K562 (cell line): Measurements from ENCODE around the gene PRKAA2. TPM values are rescaled to one million over a fixed set of nuclear protein-coding genes. Genes with fewer than 3 reads are reported as not detected.

Source experiments
- ATAC-seq: fragments of 200-7000 bp; cut with Tn5 transposase; 3 replicates; pipeline ENCODE4 v1.9.1; 2020; ENCODE audit warnings: moderate library complexity
- BruUV-seq: library from RNA; stranded (reverse); fragments of 400-500 nt; replicated peaks from 2 replicates; lab custom pipeline; 2021; lab: Mats Ljungman, UMichigan
- CTCF ChIA-PET: fragments of 300-600 bp; formaldehyde crosslinking; extraction: SDS; loops from one replicate; lab custom pipeline; 2021; ENCODE audit warnings: low intra/inter-chr PET ratio; lab: Yijun Ruan, JAX
- POLR2A ChIA-PET: fragments of 300-600, 350-650 bp; sonication (Branson Sonifier 250); formaldehyde crosslinking; extraction: SDS; loops from one replicate; lab custom pipeline; 2021; ENCODE audit warnings: antibody characterized with exemption, inconsistent platforms; lab: Yijun Ruan, JAX
- DNase-seq, 4 experiments: peaks; one replicate each; pipeline versions ENCODE4 v3.0.0 to v3.0.0-alpha.2; 2011 to 2018; ENCODE audit warnings: low spot score in 3 of 4, mixed read lengths in 3 of 4; ENCODE audit errors: extremely low read depth in 1 of 4
- FAIRE-seq: peaks from 2 replicates; lab custom pipeline; 2011; peaks lifted over from hg19 to GRCh38; lab: Jason Lieb, UNC
- H2AFZ ChIP-seq: 2 replicates; pipeline ENCODE4 v1.6.0; 2011; ENCODE audit warnings: low read depth, low read length, control low read depth, inconsistent platforms
- H3K27ac ChIP-seq: fragments of 200-600 bp; 3 replicates; pipeline ENCODE4 v1.8.0; 2011; ENCODE audit warnings: low read depth, mild to moderate bottlenecking, control low read depth, inconsistent platforms, low read length, moderate library complexity, mixed read lengths; ENCODE audit errors: extremely low read depth
- H3K27me3 ChIP-seq, 2 experiments: fragments of 300-600 bp in 1 of 2; 2 replicates in 1 of 2; 3 replicates in 1 of 2; pipeline versions ENCODE4 v1.6.0 to v1.8.0; 2011; ENCODE audit warnings: inconsistent platforms in 2 of 2, low read length in 2 of 2, mild to moderate bottlenecking in 1 of 2, mixed read lengths in 1 of 2, moderate library complexity in 1 of 2; ENCODE audit not compliant: control insufficient read depth in 2 of 2, insufficient read depth in 2 of 2
- H3K36me3 ChIP-seq: fragments of 300-600 bp; 3 replicates; pipeline ENCODE4 v1.8.0; 2011; ENCODE audit warnings: mild to moderate bottlenecking, low read length, inconsistent platforms; ENCODE audit not compliant: control insufficient read depth, insufficient read depth
- H3K4me1 ChIP-seq, 2 experiments: fragments of 200-600 bp in 1 of 2; replicated peaks in 1 of 2; 2 replicates in 1 of 2; 3 replicates in 1 of 2; pipeline versions ENCODE4 v1.5.1 to v1.8.0; 2011; ENCODE audit warnings: inconsistent platforms in 2 of 2, low read length in 2 of 2, mild to moderate bottlenecking in 1 of 2, mixed read lengths in 1 of 2, moderate library complexity in 1 of 2; ENCODE audit not compliant: control insufficient read depth in 2 of 2, insufficient read depth in 2 of 2
- H3K4me2 ChIP-seq: 2 replicates; pipeline ENCODE4 v1.6.1; 2011; ENCODE audit warnings: low read length, control low read depth, inconsistent platforms, mixed read lengths; ENCODE audit not compliant: insufficient read depth
- H3K4me3 ChIP-seq: fragments of 200-600 bp; sonication (generic), shearing (Covaris generic); 2 replicates; pipeline ENCODE4 v1.5.1; 2016; ENCODE audit warnings: control low read depth, inconsistent platforms
- H3K79me2 ChIP-seq: fragments of 200-600 bp; 3 replicates; pipeline ENCODE4 v1.8.0; 2011; ENCODE audit warnings: low read length, inconsistent platforms; ENCODE audit not compliant: control insufficient read depth, insufficient read depth
- H3K9ac ChIP-seq, 2 experiments: 2 replicates each; pipeline versions ENCODE4 v1.6.0 to v1.6.1; 2011; ENCODE audit warnings: low read depth in 2 of 2, low read length in 2 of 2, control low read depth in 1 of 2, inconsistent platforms in 1 of 2, mild to moderate bottlenecking in 1 of 2, mixed read lengths in 1 of 2; ENCODE audit not compliant: insufficient read depth in 1 of 2
- H3K9me1 ChIP-seq: one replicate; pipeline ENCODE4 v1.6.0; 2011; ENCODE audit warnings: inconsistent platforms, mild to moderate bottlenecking, low read length, moderate library complexity; ENCODE audit not compliant: control insufficient read depth, insufficient read depth
- H3K9me3 ChIP-seq: replicated peaks from 2 replicates; pipeline ENCODE4 v1.5.1; 2011; ENCODE audit warnings: low read depth, low read length, inconsistent platforms; ENCODE audit not compliant: control insufficient read depth, insufficient read depth
- H4K20me1 ChIP-seq: replicated peaks from 2 replicates; pipeline ENCODE4 v1.6.1; 2011; ENCODE audit warnings: low read length, inconsistent platforms, mixed read lengths; ENCODE audit not compliant: control insufficient read depth, insufficient read depth
- JUND ChIP-seq, 2 experiments: IDR thresholded peaks; 2 replicates in 1 of 2; 3 replicates in 1 of 2; pipeline ENCODE4 v1.6.1; 2011; ENCODE audit warnings: borderline replicate concordance in 2 of 2, low read depth in 2 of 2, low read length in 2 of 2, improper control_type of control experiment in 1 of 2, missing biosample characterization in 1 of 2, missing genetic modification characterization in 1 of 2, missing genetic modification reagents in 1 of 2
- MEF2A ChIP-seq: IDR thresholded peaks from 2 replicates; pipeline ENCODE4 v1.6.1; 2011; ENCODE audit warnings: low read depth, mild to moderate bottlenecking, low read length, moderate library complexity; ENCODE audit not compliant: control insufficient read depth
- MTF1 ChIP-seq: fragments of 250-450 bp; sonication (Bioruptor Pico); IDR thresholded peaks from 2 replicates; pipeline ENCODE4 v1.9.0; 2021; ENCODE audit warnings: moderate library complexity, mild to moderate bottlenecking, inconsistent platforms, borderline replicate concordance
- NONO ChIP-seq, 2 experiments: fragments of 200-400 bp in 1 of 2; fragments of 450-650 bp in 1 of 2; formaldehyde crosslinking in 1 of 2; IDR thresholded peaks; 2 replicates each; pipeline ENCODE4 v1.6.1; 2017; ENCODE audit warnings: low read depth in 2 of 2, mild to moderate bottlenecking in 2 of 2, moderate library complexity in 2 of 2, low read length in 1 of 2
- NR3C1 ChIP-seq: sonication (generic); formaldehyde crosslinking; IDR thresholded peaks from 2 replicates; pipeline ENCODE4 v1.8.1; 2022; ENCODE audit warnings: missing genetic modification reagents
- RBFOX2 ChIP-seq: fragments of 200-400 bp; formaldehyde crosslinking; IDR thresholded peaks from 2 replicates; pipeline ENCODE4 v1.6.1; 2017; ENCODE audit warnings: low read depth, mild to moderate bottlenecking, low read length, moderate library complexity
- RNF2 ChIP-seq: sonication (generic); IDR thresholded peaks from 2 replicates; pipeline ENCODE4 v1.6.1; 2016
- TBP ChIP-seq: optimal IDR thresholded peaks from 2 replicates; pipeline ENCODE3; 2011; ENCODE audit warnings: low read depth, low read length, improper control_type of control experiment
- ZBTB8A ChIP-seq: fragments of 450-650 bp; IDR thresholded peaks from 2 replicates; pipeline ENCODE4 v1.6.1; 2018; ENCODE audit warnings: mild to moderate bottlenecking, moderate library complexity; ENCODE audit not compliant: partially characterized antibody
- ZNF133 ChIP-seq: fragments of 250-450 bp; sonication (Bioruptor Pico); IDR thresholded peaks from 2 replicates; pipeline ENCODE4 v1.4.0; 2020; ENCODE audit warnings: mild to moderate bottlenecking
- ZNF75A ChIP-seq: fragments of 450-650 bp; formaldehyde crosslinking; IDR thresholded peaks from 2 replicates; pipeline ENCODE4 v1.4.0; 2020; ENCODE audit warnings: mild to moderate bottlenecking
- ZNF79 ChIP-seq: fragments of 250-450 bp; sonication (Bioruptor Pico); IDR thresholded peaks from 2 replicates; pipeline ENCODE4 v1.4.0; 2020; ENCODE audit warnings: low read depth, mild to moderate bottlenecking, moderate library complexity
- WGBS: fragments of 100-300 bp; shearing (Covaris generic); methylation state at CpG from one replicate; pipeline ENCODE4 v1.1.6; 2016; ENCODE audit warnings: low coverage, mixed read lengths; ENCODE audit not compliant: insufficient coverage; ENCODE audit errors: missing lambda C conversion rate; 5-methylcytosine and 5-hydroxymethylcytosine counted together
- in situ Hi-C: fragments of 300-500 bp; cut with MboI; formaldehyde crosslinking; loops from 4 replicates; pipeline ENCODE4 v1.15.0; 2018; ENCODE audit warnings: inconsistent platforms, mixed read lengths
- intact Hi-C: fragments of 100-400 bp; cut with micrococcal nuclease; formaldehyde crosslinking; loops from 2 replicates; pipeline ENCODE4 v1.14.2; 2022
- polyA plus RNA-seq, 8 experiments: library from polyadenylated mRNA; depleted of rRNA in 4 of 8; stranded (reverse) in 5 of 8; unstranded in 3 of 8; fragments of >200 nt; fragmentation: Nextera tagmentation in 2 of 8; fragmentation: Illumina TruSeq in 1 of 8; extraction: Ambion mirVana in 2 of 8; extraction: Trizol in 1 of 8; gene quantifications; 2 replicates each; pipeline versions ENCODE4 v1.2.1 to v1.2.3, GENCODE V29; 2011 to 2014; ENCODE audit warnings: inconsistent platforms in 1 of 8, missing spikeins in 1 of 8
- total RNA-seq, 7 experiments: library from RNA; depleted of rRNA in 6 of 7; stranded (reverse); fragments of >200 nt in 6 of 7; fragmentation: Illumina TruSeq in 2 of 7; extraction: Trizol in 2 of 7; gene quantifications; 2 replicates each; pipeline versions ENCODE4 v1.2.1 to v1.2.3, GENCODE V29; 2011 to 2021; ENCODE audit warnings: low replicate concordance in 1 of 7
- TF ChIP-seq, protein P1 (sequence below): fragments of 450-650 bp; formaldehyde crosslinking; IDR thresholded peaks from 2 replicates; pipeline ENCODE4 v1.4.0; 2020; ENCODE audit warnings: mild to moderate bottlenecking, moderate library complexity
- TF ChIP-seq, protein P2 (sequence below): sonication (generic); formaldehyde crosslinking; IDR thresholded peaks from 2 replicates; pipeline ENCODE4 v1.8.0; 2022; ENCODE audit warnings: mild to moderate bottlenecking, missing genetic modification reagents
- TF ChIP-seq, protein P3 (sequence below): sonication (generic); formaldehyde crosslinking; IDR thresholded peaks from 2 replicates; pipeline ENCODE4 v1.8.1; 2023; ENCODE audit warnings: mild to moderate bottlenecking, missing genetic modification reagents

PRKAA2 gene
- total and polyA plus RNA-seq, 9 of the 15 experiments (the other 6 are each of a cell fraction or from before 2014, with no cell fraction given), result 0.01 TPM; not detected in 8

DNA sequence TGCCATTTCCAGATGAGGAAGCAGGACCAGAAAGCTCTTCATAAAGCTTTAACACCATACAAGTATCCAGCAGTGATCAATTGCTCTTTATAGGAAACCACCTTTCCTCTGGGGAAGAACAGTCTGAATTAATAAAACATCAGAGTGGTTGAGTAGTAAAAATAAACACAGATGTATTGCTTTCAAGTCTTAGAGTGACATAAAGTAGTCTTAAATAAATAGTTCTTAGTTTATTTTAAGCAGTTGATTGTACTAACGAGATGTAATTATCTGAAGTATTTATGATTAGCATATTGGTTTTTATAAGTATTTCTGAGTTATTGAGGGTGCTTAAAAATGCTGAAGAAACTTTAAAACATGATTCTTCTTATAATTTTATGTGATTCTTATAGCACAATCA lies 67.0 kb downstream of the PRKAA2 start (continued):
- no peak for TF ChIP-seq ZNF75A (CRISPR knock-in tag)
- no peak for TF ChIP-seq RBFOX2

DNA sequence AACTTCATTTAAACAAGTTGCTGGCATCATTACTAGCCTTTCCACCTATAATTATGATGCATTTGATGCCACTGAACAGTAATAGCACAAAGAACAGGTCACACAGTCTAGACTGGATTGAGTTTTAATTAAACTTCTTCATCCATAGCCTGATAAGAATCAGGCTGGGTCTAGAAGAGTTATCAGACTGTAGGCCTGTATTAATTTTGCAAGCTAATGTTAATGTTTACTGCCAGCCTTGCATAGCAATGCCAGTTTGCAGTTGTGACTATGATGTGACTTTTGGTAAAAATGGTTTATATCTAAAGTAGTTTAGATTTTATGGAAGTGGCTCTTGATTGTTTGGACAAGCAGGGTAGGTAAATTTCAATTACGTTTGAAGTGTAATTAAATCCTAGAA lies 68.0 kb downstream of the PRKAA2 start:
- H3K9me3 ChIP-seq, result no peaks in the 10 kb centered on the region
- BruUV-seq, result no TSS peak
- no peaks in the 10 kb centered on the region for H3K9me1 ChIP-seq
- in situ Hi-C loops (no loop called here), intact Hi-C loops (no loop called here)
- H3K79me2 ChIP-seq, result no peaks in the 10 kb centered on the region
- no peak overlapping the region for H3K27ac ChIP-seq
- no peaks in the 10 kb centered on the region for H3K4me1 ChIP-seq
- DNase-seq (no peak), ATAC-seq (no peak), FAIRE-seq (no peak)
- no peak overlapping the region for H3K4me3 ChIP-seq
- 0% methylated on average over 1 of the region's 1 CpG for whole genome bisulfite sequencing
- ChIA-PET POLR2A (interaction anchor here (0.7 kb wide), 1 partner anchor 21 kb away, joined by 3 read pairs; no protein-coding TSS in a partner anchor), CTCF (no interaction called here)
- no peak overlapping the region for H3K9ac ChIP-seq
- no peaks in the 10 kb centered on the region for H4K20me1 ChIP-seq
- no peaks in the 10 kb centered on the region for H3K27me3 ChIP-seq
- no peak overlapping the region for H2AFZ ChIP-seq
- TF ChIP-seq ZNF75A (CRISPR knock-in tag), result no peak
- no peak for TF ChIP-seq JUND (IDR thresholded peaks at IDR 0.05; ENCODE audit: borderline replicate concordance, low read depth, low read length)
- no peak for TF ChIP-seq JUND (tag; IDR thresholded peaks at IDR 0.05; ENCODE audit: borderline replicate concordance, low read depth, low read length)
- no peak for TF ChIP-seq NONO (IDR thresholded peaks at IDR 0.05; ENCODE audit: low read depth in 2 of 2, low read length in 1 of 2)
- no peak for TF ChIP-seq TBP
- no peak for TF ChIP-seq ZBTB8A
- TF ChIP-seq MEF2A, result no peak
- TF ChIP-seq, protein P1, sequence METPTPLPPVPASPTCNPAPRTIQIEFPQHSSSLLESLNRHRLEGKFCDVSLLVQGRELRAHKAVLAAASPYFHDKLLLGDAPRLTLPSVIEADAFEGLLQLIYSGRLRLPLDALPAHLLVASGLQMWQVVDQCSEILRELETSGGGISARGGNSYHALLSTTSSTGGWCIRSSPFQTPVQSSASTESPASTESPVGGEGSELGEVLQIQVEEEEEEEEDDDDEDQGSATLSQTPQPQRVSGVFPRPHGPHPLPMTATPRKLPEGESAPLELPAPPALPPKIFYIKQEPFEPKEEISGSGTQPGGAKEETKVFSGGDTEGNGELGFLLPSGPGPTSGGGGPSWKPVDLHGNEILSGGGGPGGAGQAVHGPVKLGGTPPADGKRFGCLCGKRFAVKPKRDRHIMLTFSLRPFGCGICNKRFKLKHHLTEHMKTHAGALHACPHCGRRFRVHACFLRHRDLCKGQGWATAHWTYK (CRISPR knock-in tag), result no peak
- no peak for TF ChIP-seq ZNF133 (CRISPR knock-in tag)
- no peak for TF ChIP-seq MTF1
- TF ChIP-seq, protein P2, sequence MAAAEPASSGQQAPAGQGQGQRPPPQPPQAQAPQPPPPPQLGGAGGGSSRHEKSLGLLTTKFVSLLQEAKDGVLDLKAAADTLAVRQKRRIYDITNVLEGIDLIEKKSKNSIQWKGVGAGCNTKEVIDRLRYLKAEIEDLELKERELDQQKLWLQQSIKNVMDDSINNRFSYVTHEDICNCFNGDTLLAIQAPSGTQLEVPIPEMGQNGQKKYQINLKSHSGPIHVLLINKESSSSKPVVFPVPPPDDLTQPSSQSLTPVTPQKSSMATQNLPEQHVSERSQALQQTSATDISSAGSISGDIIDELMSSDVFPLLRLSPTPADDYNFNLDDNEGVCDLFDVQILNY, result no peak
- TF ChIP-seq NR3C1 (CRISPR knock-in tag), result no peak
- TF ChIP-seq, protein P3, sequence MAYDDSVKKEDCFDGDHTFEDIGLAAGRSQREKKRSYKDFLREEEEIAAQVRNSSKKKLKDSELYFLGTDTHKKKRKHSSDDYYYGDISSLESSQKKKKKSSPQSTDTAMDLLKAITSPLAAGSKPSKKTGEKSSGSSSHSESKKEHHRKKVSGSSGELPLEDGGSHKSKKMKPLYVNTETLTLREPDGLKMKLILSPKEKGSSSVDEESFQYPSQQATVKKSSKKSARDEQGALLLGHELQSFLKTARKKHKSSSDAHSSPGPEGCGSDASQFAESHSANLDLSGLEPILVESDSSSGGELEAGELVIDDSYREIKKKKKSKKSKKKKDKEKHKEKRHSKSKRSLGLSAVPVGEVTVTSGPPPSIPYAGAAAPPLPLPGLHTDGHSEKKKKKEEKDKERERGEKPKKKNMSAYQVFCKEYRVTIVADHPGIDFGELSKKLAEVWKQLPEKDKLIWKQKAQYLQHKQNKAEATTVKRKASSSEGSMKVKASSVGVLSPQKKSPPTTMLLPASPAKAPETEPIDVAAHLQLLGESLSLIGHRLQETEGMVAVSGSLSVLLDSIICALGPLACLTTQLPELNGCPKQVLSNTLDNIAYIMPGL (CRISPR knock-in tag), result no peak
- no peak for TF ChIP-seq RNF2
- no peak for TF ChIP-seq ZNF79 (CRISPR knock-in tag)
- H3K4me2 ChIP-seq, result no peak overlapping the region
- H3K36me3 ChIP-seq, result no peaks in the 10 kb centered on the region
